GM12878 (cell line): ENCODE measurements around the gene TBCCD1.

ENCODE experiments used
- FOXM1 ChIP-seq: IDR thresholded peaks from 2 replicates; pipeline ENCODE4 v1.6.1; 2012; ENCODE audit warnings: low read depth, mild to moderate bottlenecking, inconsistent platforms, low read length, moderate library complexity
- HDAC2 ChIP-seq: fragments of 200-600 bp; sonication (generic); IDR thresholded peaks from 2 replicates; pipeline ENCODE4 v1.6.1; 2017
- MXI1 ChIP-seq: fragments of 150-350 bp; IDR thresholded peaks from 2 replicates; pipeline ENCODE4 v1.6.1; 2011; ENCODE audit warnings: low read depth, mild to moderate bottlenecking, inconsistent platforms, low read length, improper control_type of control experiment
- POLR2A ChIP-seq: IDR thresholded peaks from 2 replicates; pipeline ENCODE4 v1.6.1; 2011; ENCODE audit warnings: low read depth, mild to moderate bottlenecking, low read length
- POLR2AphosphoS5 ChIP-seq: IDR thresholded peaks from 2 replicates; pipeline ENCODE4 v1.6.1; 2011; ENCODE audit warnings: mild to moderate bottlenecking, low read length, inconsistent platforms
- RB1 ChIP-seq: fragments of 450-650 bp; formaldehyde crosslinking; IDR thresholded peaks from 2 replicates; pipeline ENCODE4 v1.6.1; 2017; ENCODE audit warnings: mild to moderate bottlenecking, borderline replicate concordance
- SP1 ChIP-seq: IDR thresholded peaks from one replicate; pipeline ENCODE4 v1.6.1; 2011; ENCODE audit warnings: low read depth, low read length
- SRF ChIP-seq, 2 experiments: IDR thresholded peaks; 2 replicates each; pipeline ENCODE4 v1.6.1; 2011; ENCODE audit warnings: low read depth in 2 of 2, low read length in 2 of 2, mild to moderate bottlenecking in 1 of 2, moderate library complexity in 1 of 2
- ZNF274 ChIP-seq: IDR thresholded peaks from one replicate; pipeline ENCODE4 v1.8.0; 2011; ENCODE audit not compliant: insufficient read length, insufficient read depth
- TF ChIP-seq, protein P1 (sequence below): fragments of 450-650 bp; IDR thresholded peaks from 2 replicates; pipeline ENCODE4 v1.6.1; 2017; ENCODE audit warnings: antibody characterized with exemption, mild to moderate bottlenecking, moderate library complexity
- TF ChIP-seq, protein P2 (sequence below): IDR thresholded peaks from 2 replicates; pipeline ENCODE4 v1.6.1; 2011; ENCODE audit warnings: borderline replicate concordance, low read depth, mild to moderate bottlenecking, moderate library complexity, mixed read lengths, low read length; ENCODE audit not compliant: insufficient read depth; ENCODE audit errors: extremely low read length
- TF ChIP-seq, protein P3 (sequence below), 3 experiments: IDR thresholded peaks in 2 of 3; conservative IDR thresholded peaks in 1 of 3; 2 replicates each; pipeline ENCODE4 v1.5.1; 2011; ENCODE audit warnings: low read depth in 3 of 3, low read length in 3 of 3, mild to moderate bottlenecking in 3 of 3, control low read depth in 2 of 3, moderate library complexity in 2 of 3, inconsistent platforms in 1 of 3, mixed read lengths in 1 of 3; ENCODE audit not compliant: control insufficient read depth in 2 of 3, insufficient read depth in 1 of 3; ENCODE audit errors: extremely low read depth in 1 of 3
- TF ChIP-seq, protein P4 (sequence below): fragments of 150-350 bp; IDR thresholded peaks from 2 replicates; pipeline ENCODE4 v1.6.1; 2016; ENCODE audit warnings: low read depth, low read length

DNA sequence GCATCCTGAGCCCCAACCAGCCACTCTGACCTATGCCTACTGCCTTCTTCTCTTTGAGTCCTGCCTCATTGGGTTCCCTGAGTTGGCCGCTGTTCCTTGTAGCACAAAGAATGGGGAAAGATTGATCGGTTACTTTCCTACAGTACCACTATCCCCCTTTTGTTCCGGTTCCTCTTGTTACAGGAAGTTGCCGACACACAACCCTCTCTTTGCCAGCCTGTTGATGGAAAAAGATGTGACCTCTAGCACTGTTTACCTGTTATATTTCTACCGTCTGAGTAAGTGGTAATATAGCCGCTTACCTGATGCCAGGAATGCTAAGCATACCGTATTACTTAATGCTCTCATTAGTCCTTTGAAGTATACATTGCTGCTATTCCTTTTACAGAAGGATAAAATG lies 36.0 kb upstream of the TBCCD1 start:
- TF ChIP-seq RB1 (no peak), ZNF274 (no peak), POLR2A (no peak), HDAC2 (no peak), POLR2AphosphoS5 (no peak), MXI1 (no peak), SP1 (no peak), SRF (IDR thresholded peaks at IDR 0.05; ENCODE audit: low read depth in 2 of 2, low read length in 2 of 2) (no peak), FOXM1 (no peak)
- TF ChIP-seq, protein P1, sequence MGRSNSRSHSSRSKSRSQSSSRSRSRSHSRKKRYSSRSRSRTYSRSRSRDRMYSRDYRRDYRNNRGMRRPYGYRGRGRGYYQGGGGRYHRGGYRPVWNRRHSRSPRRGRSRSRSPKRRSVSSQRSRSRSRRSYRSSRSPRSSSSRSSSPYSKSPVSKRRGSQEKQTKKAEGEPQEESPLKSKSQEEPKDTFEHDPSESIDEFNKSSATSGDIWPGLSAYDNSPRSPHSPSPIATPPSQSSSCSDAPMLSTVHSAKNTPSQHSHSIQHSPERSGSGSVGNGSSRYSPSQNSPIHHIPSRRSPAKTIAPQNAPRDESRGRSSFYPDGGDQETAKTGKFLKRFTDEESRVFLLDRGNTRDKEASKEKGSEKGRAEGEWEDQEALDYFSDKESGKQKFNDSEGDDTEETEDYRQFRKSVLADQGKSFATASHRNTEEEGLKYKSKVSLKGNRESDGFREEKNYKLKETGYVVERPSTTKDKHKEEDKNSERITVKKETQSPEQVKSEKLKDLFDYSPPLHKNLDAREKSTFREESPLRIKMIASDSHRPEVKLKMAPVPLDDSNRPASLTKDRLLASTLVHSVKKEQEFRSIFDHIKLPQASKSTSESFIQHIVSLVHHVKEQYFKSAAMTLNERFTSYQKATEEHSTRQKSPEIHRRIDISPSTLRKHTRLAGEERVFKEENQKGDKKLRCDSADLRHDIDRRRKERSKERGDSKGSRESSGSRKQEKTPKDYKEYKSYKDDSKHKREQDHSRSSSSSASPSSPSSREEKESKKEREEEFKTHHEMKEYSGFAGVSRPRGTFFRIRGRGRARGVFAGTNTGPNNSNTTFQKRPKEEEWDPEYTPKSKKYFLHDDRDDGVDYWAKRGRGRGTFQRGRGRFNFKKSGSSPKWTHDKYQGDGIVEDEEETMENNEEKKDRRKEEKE: no peak
- TF ChIP-seq, protein P2, sequence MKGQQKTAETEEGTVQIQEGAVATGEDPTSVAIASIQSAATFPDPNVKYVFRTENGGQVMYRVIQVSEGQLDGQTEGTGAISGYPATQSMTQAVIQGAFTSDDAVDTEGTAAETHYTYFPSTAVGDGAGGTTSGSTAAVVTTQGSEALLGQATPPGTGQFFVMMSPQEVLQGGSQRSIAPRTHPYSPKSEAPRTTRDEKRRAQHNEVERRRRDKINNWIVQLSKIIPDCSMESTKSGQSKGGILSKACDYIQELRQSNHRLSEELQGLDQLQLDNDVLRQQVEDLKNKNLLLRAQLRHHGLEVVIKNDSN: no peak
- TF ChIP-seq, protein P3, sequence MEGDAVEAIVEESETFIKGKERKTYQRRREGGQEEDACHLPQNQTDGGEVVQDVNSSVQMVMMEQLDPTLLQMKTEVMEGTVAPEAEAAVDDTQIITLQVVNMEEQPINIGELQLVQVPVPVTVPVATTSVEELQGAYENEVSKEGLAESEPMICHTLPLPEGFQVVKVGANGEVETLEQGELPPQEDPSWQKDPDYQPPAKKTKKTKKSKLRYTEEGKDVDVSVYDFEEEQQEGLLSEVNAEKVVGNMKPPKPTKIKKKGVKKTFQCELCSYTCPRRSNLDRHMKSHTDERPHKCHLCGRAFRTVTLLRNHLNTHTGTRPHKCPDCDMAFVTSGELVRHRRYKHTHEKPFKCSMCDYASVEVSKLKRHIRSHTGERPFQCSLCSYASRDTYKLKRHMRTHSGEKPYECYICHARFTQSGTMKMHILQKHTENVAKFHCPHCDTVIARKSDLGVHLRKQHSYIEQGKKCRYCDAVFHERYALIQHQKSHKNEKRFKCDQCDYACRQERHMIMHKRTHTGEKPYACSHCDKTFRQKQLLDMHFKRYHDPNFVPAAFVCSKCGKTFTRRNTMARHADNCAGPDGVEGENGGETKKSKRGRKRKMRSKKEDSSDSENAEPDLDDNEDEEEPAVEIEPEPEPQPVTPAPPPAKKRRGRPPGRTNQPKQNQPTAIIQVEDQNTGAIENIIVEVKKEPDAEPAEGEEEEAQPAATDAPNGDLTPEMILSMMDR (IDR thresholded peaks at IDR 0.05 in 2 of 3, conservative IDR thresholded peaks at IDR 0.05 in 1 of 3; ENCODE audit: control insufficient read depth in 2 of 3, extremely low read depth in 1 of 3, insufficient read depth in 1 of 3, low read depth in 3 of 3, low read length in 3 of 3): no peak
- TF ChIP-seq, protein P4, sequence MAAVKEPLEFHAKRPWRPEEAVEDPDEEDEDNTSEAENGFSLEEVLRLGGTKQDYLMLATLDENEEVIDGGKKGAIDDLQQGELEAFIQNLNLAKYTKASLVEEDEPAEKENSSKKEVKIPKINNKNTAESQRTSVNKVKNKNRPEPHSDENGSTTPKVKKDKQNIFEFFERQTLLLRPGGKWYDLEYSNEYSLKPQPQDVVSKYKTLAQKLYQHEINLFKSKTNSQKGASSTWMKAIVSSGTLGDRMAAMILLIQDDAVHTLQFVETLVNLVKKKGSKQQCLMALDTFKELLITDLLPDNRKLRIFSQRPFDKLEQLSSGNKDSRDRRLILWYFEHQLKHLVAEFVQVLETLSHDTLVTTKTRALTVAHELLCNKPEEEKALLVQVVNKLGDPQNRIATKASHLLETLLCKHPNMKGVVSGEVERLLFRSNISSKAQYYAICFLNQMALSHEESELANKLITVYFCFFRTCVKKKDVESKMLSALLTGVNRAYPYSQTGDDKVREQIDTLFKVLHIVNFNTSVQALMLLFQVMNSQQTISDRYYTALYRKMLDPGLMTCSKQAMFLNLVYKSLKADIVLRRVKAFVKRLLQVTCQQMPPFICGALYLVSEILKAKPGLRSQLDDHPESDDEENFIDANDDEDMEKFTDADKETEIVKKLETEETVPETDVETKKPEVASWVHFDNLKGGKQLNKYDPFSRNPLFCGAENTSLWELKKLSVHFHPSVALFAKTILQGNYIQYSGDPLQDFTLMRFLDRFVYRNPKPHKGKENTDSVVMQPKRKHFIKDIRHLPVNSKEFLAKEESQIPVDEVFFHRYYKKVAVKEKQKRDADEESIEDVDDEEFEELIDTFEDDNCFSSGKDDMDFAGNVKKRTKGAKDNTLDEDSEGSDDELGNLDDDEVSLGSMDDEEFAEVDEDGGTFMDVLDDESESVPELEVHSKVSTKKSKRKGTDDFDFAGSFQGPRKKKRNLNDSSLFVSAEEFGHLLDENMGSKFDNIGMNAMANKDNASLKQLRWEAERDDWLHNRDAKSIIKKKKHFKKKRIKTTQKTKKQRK: no peak
